WTC11 (cell line): ENCODE data around the gene GNAI1. TPM values are rescaled to one million over a fixed set of nuclear protein-coding genes. Genes with fewer than 3 reads are reported as not detected.

ENCODE experiments used
- ATAC-seq: fragments of 200-7000 bp; cut with Tn5 transposase; 2 replicates; pipeline ENCODE4 v1.10.0; 2021; ENCODE audit warnings: mild to moderate bottlenecking, moderate library complexity
- CTCF ChIA-PET: fragments of 300-600 bp; sonication (Branson Sonifier 250); formaldehyde crosslinking; loops from one replicate; lab custom pipeline; 2021; ENCODE audit warnings: antibody characterized with exemption; lab: Charles Lee
- POLR2A ChIA-PET: fragments of 350-600 bp; sonication (Branson Sonifier 250); formaldehyde crosslinking; loops from one replicate; lab custom pipeline; 2021; ENCODE audit warnings: antibody characterized with exemption; lab: Charles Lee
- DNase-seq: peaks from one replicate; pipeline ENCODE4 v3.0.0; 2021; ENCODE audit warnings: low spot score
- H3K27ac Mint-ChIP-seq: 2 replicates; pipeline ENCODE4 v1.8.0; 2021; ENCODE audit warnings: mixed read lengths
- H3K27me3 Mint-ChIP-seq: 2 replicates; pipeline ENCODE4 v1.8.0; 2021; ENCODE audit warnings: low read depth, mild to moderate bottlenecking, moderate library complexity, mixed read lengths
- H3K36me3 Mint-ChIP-seq: 2 replicates; pipeline ENCODE4 v1.8.0; 2021; ENCODE audit warnings: mixed read lengths
- H3K4me1 Mint-ChIP-seq: 2 replicates; pipeline ENCODE4 v1.8.0; 2022; ENCODE audit warnings: mixed read lengths
- H3K4me3 Mint-ChIP-seq: 2 replicates; pipeline ENCODE4 v1.8.0; 2021; ENCODE audit warnings: mild to moderate bottlenecking, moderate library complexity, mixed read lengths
- H3K9me3 Mint-ChIP-seq: 2 replicates; pipeline ENCODE4 v1.8.0; 2021; ENCODE audit warnings: mixed read lengths
- ATF1 ChIP-seq: sonication (generic); formaldehyde crosslinking; IDR thresholded peaks from 2 replicates; pipeline ENCODE4 v1.8.1; 2023; ENCODE audit warnings: mild to moderate bottlenecking, moderate library complexity, missing genetic modification reagents
- ETV6 ChIP-seq: sonication (generic); formaldehyde crosslinking; IDR thresholded peaks from 2 replicates; pipeline ENCODE4 v1.8.1; 2022; ENCODE audit warnings: mild to moderate bottlenecking, missing genetic modification reagents
- FOXK1 ChIP-seq: sonication (generic); formaldehyde crosslinking; IDR thresholded peaks from 2 replicates; pipeline ENCODE4 v1.8.0; 2022; ENCODE audit warnings: mild to moderate bottlenecking, moderate library complexity, missing genetic modification reagents
- GTF2I ChIP-seq: fragments of 250-450 bp; sonication (Bioruptor Pico); conservative IDR thresholded peaks from 2 replicates; pipeline ENCODE4 v1.4.0; 2021; ENCODE audit warnings: mild to moderate bottlenecking
- SMAD3 ChIP-seq: sonication (generic); formaldehyde crosslinking; IDR thresholded peaks from 2 replicates; pipeline ENCODE4 v1.8.0; 2022; ENCODE audit warnings: missing genetic modification reagents, mild to moderate bottlenecking, borderline replicate concordance
- ZNF121 ChIP-seq: sonication (generic); formaldehyde crosslinking; IDR thresholded peaks from 2 replicates; pipeline ENCODE4 v1.8.0; 2023; ENCODE audit warnings: missing genetic modification reagents
- ZNF423 ChIP-seq: fragments of 250-450 bp; sonication (Bioruptor Pico); IDR thresholded peaks from 2 replicates; pipeline ENCODE4 v2.1.2; 2022; ENCODE audit warnings: mild to moderate bottlenecking, moderate library complexity
- ZNF671 ChIP-seq: fragments of 250-450 bp; sonication (Bioruptor Pico); IDR thresholded peaks from 2 replicates; pipeline ENCODE4 v1.8.0; 2021; ENCODE audit warnings: mild to moderate bottlenecking
- total RNA-seq: library from RNA; stranded (reverse); gene quantifications from 3 replicates; pipeline ENCODE4 v1.2.3, GENCODE V29; 2021
- TF ChIP-seq, protein P1 (sequence below): fragments of 250-450 bp; sonication (Bioruptor Pico); IDR thresholded peaks from 2 replicates; pipeline ENCODE4 v1.9.0; 2021; ENCODE audit warnings: mild to moderate bottlenecking, borderline replicate concordance
- TF ChIP-seq, protein P2 (sequence below): fragments of 250-450 bp; sonication (Bioruptor Pico); conservative IDR thresholded peaks from 2 replicates; pipeline ENCODE4 v1.9.0; 2021; ENCODE audit warnings: mild to moderate bottlenecking
- TF ChIP-seq, protein P3 (sequence below): sonication (generic); formaldehyde crosslinking; IDR thresholded peaks from 2 replicates; pipeline ENCODE4 v1.8.0; 2022; ENCODE audit warnings: missing genetic modification reagents
- TF ChIP-seq, protein P4 (sequence below): sonication (generic); formaldehyde crosslinking; IDR thresholded peaks from 2 replicates; pipeline ENCODE4 v1.8.0; 2022; ENCODE audit warnings: mild to moderate bottlenecking, missing genetic modification reagents
- TF ChIP-seq, protein P5 (sequence below): sonication (generic); formaldehyde crosslinking; IDR thresholded peaks from 2 replicates; pipeline ENCODE4 v1.8.0; 2023; ENCODE audit warnings: mild to moderate bottlenecking, missing genetic modification reagents
- TF ChIP-seq, protein P6 (sequence below): sonication (generic); formaldehyde crosslinking; IDR thresholded peaks from 2 replicates; pipeline ENCODE4 v1.8.0; 2022; ENCODE audit warnings: mild to moderate bottlenecking, missing genetic modification reagents
- TF ChIP-seq, protein P7 (sequence below): fragments of 250-450 bp; sonication (Bioruptor Pico); IDR thresholded peaks from 2 replicates; pipeline ENCODE4 v2.1.2; 2022; ENCODE audit warnings: mild to moderate bottlenecking, moderate library complexity

The GNAI1 gene
- total RNA-seq, 1 experiment from 2014 or later = 26.7 TPM

DNA sequence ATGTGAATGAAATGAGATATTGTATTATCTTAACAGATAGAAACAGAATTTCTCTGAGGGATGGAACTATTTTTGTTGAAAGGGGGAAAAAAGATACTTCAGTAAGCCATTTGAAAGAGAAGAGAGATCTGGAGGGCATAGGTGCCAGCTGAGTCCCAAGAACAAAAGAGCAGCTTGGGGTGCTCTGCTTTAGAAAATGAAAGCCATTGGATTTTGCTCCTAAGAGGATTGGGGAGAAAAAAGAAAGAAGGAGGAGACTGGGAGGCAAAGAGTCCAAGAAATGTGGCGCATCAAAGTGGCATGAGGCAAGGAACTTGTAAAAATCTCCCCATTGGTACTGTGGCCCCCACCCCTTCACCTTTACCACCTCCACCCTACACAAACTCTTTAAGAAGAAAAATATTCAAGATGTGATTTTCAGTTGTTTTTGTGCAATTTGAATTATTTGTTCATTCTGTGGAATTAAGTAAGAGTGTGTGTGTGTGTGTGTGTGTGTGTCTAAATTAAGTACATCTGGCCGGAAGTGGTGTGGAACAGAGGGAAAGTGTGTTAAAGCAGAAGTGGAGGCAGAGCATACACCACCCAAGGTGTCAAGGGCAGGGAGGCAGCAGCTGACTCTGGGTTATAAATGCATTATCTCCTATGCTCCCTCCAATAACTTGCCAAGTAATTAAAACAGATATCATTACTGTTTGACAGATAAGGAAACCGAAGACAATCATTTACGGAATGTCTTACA, 9.9 kb upstream of the GNAI1 start (continued):
- no peak for TF ChIP-seq SMAD3
- no peak for TF ChIP-seq ZNF423 (CRISPR knock-in tag)
- TF ChIP-seq, protein P1, sequence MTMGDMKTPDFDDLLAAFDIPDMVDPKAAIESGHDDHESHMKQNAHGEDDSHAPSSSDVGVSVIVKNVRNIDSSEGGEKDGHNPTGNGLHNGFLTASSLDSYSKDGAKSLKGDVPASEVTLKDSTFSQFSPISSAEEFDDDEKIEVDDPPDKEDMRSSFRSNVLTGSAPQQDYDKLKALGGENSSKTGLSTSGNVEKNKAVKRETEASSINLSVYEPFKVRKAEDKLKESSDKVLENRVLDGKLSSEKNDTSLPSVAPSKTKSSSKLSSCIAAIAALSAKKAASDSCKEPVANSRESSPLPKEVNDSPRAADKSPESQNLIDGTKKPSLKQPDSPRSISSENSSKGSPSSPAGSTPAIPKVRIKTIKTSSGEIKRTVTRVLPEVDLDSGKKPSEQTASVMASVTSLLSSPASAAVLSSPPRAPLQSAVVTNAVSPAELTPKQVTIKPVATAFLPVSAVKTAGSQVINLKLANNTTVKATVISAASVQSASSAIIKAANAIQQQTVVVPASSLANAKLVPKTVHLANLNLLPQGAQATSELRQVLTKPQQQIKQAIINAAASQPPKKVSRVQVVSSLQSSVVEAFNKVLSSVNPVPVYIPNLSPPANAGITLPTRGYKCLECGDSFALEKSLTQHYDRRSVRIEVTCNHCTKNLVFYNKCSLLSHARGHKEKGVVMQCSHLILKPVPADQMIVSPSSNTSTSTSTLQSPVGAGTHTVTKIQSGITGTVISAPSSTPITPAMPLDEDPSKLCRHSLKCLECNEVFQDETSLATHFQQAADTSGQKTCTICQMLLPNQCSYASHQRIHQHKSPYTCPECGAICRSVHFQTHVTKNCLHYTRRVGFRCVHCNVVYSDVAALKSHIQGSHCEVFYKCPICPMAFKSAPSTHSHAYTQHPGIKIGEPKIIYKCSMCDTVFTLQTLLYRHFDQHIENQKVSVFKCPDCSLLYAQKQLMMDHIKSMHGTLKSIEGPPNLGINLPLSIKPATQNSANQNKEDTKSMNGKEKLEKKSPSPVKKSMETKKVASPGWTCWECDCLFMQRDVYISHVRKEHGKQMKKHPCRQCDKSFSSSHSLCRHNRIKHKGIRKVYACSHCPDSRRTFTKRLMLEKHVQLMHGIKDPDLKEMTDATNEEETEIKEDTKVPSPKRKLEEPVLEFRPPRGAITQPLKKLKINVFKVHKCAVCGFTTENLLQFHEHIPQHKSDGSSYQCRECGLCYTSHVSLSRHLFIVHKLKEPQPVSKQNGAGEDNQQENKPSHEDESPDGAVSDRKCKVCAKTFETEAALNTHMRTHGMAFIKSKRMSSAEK (CRISPR knock-in tag) = no peak

DNA sequence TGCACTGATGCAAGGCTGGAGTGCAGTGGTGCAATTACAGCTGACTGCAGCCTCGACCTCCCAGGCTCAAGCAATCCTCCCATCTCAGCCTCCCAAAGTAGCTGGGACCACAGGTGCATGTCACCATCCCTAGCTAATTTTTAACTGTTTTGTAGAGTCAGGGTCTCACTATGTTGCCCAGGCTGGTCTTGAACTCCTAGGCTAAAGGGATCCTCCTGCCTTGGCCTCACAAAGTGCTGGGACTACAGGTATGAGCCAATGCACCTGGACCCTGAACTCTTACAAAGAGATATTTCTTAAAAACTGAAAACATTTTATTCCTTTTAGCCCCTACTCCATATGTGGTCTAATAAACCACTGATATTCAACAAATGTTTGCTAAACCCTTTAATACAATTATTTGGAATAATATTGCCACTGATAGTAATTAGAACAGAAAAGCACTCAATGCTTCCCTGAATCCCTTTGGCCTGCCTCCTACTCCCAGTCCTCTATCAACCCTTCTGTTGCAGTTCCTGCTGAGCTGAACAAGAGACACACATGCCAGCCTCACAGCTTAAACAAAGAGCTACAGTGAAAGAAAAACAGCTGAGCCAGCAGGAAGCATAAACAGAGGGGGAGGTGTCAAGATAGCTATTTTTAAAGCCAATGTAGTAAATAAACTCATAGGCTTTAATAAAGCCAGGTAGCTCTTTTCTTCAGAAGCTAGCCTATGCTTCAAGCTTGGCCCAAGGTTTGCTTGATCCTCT, 7.0 kb upstream of the GNAI1 start:
- CTCF ChIA-PET = interaction anchor here (0.6 to 1.4 kb wide), 6 partner anchors 21 to 67 kb away, joined by 3 to 8 read pairs (median 6); no protein-coding TSS in a partner anchor
- ATAC-seq = peak; percentile 99
- Mint-ChIP-seq H3K4me1 (peaks cover 8% of the 10 kb centered on the region), H3K36me3 (no peaks in the 10 kb centered on the region), H3K4me3 (no peak overlapping the region), H3K27ac (peak overlapping the region; percentile 81; the same call in 1 of the 2 replicates), H3K9me3 (no peaks in the 10 kb centered on the region), H3K27me3 (peaks cover 10% of the 10 kb centered on the region)
- POLR2A ChIA-PET = no interaction called here
- peak; percentile 31 for DNase-seq
- TF ChIP-seq, protein P2, sequence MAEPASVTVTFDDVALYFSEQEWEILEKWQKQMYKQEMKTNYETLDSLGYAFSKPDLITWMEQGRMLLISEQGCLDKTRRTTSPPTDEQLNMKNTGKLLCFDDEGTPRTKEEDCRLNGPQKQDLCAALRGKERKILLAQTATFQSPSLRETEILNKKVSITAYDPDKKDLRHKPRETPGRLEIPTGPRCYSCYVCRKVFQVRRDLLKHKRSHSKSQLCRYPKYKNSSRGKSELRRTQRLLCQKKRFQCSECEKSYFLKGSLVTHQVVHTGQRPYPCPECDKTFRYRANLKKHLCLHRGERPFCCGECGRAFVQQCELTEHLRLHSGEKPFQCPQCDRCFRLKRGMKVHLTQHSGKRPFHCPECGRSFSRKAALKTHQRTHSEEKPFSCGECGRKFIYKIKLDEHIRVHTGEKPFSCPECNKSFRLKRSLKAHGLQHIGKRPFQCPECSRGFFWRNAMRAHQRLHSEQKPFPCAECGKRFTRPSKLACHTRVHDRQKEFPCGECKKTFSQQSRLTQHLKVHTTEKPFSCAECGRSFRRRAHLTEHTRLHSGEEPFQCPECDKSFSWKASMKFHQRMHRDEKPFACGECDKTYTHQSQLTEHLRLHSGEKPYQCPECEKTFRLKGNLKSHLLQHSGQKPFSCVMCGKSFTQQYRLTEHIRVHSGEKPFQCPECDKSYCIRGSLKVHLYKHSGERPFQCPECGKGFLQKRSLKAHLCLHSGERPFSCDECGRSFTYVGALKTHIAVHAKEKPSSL (CRISPR knock-in tag) = no peak
- TF ChIP-seq, protein P3, sequence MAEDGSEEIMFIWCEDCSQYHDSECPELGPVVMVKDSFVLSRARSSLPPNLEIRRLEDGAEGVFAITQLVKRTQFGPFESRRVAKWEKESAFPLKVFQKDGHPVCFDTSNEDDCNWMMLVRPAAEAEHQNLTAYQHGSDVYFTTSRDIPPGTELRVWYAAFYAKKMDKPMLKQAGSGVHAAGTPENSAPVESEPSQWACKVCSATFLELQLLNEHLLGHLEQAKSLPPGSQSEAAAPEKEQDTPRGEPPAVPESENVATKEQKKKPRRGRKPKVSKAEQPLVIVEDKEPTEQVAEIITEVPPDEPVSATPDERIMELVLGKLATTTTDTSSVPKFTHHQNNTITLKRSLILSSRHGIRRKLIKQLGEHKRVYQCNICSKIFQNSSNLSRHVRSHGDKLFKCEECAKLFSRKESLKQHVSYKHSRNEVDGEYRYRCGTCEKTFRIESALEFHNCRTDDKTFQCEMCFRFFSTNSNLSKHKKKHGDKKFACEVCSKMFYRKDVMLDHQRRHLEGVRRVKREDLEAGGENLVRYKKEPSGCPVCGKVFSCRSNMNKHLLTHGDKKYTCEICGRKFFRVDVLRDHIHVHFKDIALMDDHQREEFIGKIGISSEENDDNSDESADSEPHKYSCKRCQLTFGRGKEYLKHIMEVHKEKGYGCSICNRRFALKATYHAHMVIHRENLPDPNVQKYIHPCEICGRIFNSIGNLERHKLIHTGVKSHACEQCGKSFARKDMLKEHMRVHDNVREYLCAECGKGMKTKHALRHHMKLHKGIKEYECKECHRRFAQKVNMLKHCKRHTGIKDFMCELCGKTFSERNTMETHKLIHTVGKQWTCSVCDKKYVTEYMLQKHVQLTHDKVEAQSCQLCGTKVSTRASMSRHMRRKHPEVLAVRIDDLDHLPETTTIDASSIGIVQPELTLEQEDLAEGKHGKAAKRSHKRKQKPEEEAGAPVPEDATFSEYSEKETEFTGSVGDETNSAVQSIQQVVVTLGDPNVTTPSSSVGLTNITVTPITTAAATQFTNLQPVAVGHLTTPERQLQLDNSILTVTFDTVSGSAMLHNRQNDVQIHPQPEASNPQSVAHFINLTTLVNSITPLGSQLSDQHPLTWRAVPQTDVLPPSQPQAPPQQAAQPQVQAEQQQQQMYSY (CRISPR knock-in tag) = no peak
- TF ChIP-seq GTF2I = peak; percentile 81; the same call in 1 of the 2 replicates
- TF ChIP-seq, protein P4, sequence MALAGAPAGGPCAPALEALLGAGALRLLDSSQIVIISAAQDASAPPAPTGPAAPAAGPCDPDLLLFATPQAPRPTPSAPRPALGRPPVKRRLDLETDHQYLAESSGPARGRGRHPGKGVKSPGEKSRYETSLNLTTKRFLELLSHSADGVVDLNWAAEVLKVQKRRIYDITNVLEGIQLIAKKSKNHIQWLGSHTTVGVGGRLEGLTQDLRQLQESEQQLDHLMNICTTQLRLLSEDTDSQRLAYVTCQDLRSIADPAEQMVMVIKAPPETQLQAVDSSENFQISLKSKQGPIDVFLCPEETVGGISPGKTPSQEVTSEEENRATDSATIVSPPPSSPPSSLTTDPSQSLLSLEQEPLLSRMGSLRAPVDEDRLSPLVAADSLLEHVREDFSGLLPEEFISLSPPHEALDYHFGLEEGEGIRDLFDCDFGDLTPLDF = no peak
- TF ChIP-seq ZNF671 (CRISPR knock-in tag) = no peak
- TF ChIP-seq, protein P5, sequence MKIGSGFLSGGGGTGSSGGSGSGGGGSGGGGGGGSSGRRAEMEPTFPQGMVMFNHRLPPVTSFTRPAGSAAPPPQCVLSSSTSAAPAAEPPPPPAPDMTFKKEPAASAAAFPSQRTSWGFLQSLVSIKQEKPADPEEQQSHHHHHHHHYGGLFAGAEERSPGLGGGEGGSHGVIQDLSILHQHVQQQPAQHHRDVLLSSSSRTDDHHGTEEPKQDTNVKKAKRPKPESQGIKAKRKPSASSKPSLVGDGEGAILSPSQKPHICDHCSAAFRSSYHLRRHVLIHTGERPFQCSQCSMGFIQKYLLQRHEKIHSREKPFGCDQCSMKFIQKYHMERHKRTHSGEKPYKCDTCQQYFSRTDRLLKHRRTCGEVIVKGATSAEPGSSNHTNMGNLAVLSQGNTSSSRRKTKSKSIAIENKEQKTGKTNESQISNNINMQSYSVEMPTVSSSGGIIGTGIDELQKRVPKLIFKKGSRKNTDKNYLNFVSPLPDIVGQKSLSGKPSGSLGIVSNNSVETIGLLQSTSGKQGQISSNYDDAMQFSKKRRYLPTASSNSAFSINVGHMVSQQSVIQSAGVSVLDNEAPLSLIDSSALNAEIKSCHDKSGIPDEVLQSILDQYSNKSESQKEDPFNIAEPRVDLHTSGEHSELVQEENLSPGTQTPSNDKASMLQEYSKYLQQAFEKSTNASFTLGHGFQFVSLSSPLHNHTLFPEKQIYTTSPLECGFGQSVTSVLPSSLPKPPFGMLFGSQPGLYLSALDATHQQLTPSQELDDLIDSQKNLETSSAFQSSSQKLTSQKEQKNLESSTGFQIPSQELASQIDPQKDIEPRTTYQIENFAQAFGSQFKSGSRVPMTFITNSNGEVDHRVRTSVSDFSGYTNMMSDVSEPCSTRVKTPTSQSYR (CRISPR knock-in tag) = peak; percentile 84; the same call in 1 of the 2 replicates
- TF ChIP-seq, protein P6, sequence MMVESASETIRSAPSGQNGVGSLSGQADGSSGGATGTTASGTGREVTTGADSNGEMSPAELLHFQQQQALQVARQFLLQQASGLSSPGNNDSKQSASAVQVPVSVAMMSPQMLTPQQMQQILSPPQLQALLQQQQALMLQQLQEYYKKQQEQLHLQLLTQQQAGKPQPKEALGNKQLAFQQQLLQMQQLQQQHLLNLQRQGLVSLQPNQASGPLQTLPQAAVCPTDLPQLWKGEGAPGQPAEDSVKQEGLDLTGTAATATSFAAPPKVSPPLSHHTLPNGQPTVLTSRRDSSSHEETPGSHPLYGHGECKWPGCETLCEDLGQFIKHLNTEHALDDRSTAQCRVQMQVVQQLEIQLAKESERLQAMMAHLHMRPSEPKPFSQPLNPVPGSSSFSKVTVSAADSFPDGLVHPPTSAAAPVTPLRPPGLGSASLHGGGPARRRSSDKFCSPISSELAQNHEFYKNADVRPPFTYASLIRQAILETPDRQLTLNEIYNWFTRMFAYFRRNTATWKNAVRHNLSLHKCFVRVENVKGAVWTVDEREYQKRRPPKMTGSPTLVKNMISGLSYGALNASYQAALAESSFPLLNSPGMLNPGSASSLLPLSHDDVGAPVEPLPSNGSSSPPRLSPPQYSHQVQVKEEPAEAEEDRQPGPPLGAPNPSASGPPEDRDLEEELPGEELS (CRISPR knock-in tag) = peak; percentile 94; the same call in 1 of the 2 replicates
- TF ChIP-seq ETV6 (CRISPR knock-in tag) = peak; percentile 28; the same call in 1 of the 2 replicates
- TF ChIP-seq, protein P7, sequence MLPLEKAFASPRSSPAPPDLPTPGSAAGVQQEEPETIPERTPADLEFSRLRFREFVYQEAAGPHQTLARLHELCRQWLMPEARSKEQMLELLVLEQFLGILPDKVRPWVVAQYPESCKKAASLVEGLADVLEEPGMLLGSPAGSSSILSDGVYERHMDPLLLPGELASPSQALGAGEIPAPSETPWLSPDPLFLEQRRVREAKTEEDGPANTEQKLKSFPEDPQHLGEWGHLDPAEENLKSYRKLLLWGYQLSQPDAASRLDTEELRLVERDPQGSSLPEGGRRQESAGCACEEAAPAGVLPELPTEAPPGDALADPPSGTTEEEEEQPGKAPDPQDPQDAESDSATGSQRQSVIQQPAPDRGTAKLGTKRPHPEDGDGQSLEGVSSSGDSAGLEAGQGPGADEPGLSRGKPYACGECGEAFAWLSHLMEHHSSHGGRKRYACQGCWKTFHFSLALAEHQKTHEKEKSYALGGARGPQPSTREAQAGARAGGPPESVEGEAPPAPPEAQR (CRISPR knock-in tag) = no peak
- peak; percentile 97 for TF ChIP-seq ZNF121 (CRISPR knock-in tag)
- TF ChIP-seq ATF1 = no peak
- peak; percentile 84; the same call in 1 of the 2 replicates for TF ChIP-seq FOXK1 (CRISPR knock-in tag)
